HG03565 (cell line): Measurements from ENCODE around the gene CDC40.
"Not testable (repeated sequence)": the region's sequence is repeated elsewhere in the genome, so short reads cannot be mapped to it uniquely, and the experiment has no call there.

Source experiments
- ATAC-seq: cut with Tn5 transposase; IDR thresholded peaks from one replicate; pipeline ENCODE4 v1.9.1; 2021; ENCODE audit warnings: mild to moderate bottlenecking, moderate library complexity; ENCODE audit not compliant: unreplicated experiment

Gene CDC40

GRCh38 chr6:110198561-110198960 is 18.3 kb downstream of the CDC40 start:
- ATAC-seq, result no peak

- no peak for ATAC-seq
Observed at GRCh38 chr6:110201151-110201884, 21.1 kb downstream of the CDC40 start.

GRCh38 chr6:110207652-110208051 is 27.4 kb downstream of the CDC40 start:
- no peak for ATAC-seq

- ATAC-seq, result no peak
Observed at GRCh38 chr6:110211753-110212152, 31.5 kb downstream of the CDC40 start.

DNA sequence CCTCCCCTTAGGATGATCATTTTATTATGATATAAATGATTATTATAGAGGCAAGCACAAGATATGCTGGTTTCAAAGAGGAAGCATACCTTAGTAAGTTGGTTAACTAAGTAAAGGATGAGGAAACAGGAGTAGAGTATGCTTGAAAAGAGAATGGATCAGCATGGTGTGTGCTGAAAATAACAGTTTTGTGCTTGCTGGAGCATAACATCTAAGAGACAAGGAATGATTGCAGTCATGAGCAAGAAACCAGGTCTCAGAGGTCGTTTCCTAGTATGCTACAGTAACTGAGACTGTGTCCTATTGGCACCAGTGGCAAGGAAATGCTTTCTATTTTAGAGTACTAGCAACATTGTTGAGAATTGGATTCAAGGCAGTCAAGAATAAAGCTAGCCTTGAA is 34.1 kb downstream of the CDC40 start:
- ATAC-seq, result no peak

DNA sequence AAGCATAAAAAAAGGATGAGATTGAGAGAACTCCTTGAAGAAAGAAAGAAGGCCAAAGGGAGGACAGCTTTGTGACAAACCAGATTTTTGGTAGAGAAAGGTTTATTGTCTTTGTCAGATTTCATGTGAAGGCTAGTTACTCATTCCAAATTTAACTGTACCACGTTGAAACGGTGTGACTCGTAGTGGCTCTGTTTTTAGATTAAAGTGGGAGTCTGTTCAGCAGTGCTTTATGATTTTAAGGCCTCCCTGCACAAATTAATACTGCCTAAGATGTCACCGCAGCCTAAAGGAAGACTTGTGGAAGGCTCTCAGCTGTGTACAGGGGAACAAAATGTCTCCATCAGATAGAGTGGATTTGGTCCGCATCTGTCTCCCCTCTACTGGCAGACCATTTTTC is 35.9 kb downstream of the CDC40 start:
- no peak for ATAC-seq

DNA sequence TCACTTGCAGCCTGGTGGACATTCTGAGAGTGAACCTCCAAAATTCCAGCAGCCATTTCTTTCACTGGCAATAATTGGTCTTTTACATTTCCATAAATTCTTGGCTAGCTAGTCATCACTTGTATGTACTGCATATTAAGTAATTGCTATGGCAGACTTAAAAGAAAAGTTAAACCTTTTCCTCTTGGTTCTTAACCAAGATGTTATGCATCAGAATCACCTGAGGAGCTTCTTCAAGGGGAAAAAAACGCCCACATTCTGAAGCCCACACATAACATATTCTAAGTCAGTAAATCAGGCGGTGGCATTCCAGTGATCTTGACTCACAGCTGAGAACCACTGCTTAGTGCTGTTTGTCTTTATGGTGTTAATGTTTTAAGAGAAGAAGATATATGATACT is 37.0 kb downstream of the CDC40 start:
- no peak for ATAC-seq

DNA sequence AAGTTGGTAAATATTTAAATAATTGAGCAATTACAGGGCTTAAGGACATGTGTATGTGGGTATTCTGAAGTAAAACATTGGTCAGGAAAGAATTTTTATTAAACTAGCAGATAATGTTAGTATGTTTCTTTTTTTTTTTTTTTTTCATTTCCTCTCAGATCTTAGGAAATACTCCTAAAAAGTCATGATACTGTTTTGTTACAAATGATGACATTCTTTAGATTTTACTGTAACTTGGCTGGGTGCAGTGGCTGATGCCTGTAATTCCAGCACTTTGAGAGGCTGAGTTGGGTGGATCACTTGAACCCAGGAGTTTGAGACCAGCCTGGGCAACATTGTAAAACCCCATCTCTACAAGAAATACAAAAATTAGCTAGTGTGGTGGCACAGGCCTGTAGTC is 41.5 kb downstream of the CDC40 start:
- ATAC-seq, result no peak

GRCh38 chr6:110226261-110226660 is 46.0 kb downstream of the CDC40 start:
- ATAC-seq, result no peak

DNA sequence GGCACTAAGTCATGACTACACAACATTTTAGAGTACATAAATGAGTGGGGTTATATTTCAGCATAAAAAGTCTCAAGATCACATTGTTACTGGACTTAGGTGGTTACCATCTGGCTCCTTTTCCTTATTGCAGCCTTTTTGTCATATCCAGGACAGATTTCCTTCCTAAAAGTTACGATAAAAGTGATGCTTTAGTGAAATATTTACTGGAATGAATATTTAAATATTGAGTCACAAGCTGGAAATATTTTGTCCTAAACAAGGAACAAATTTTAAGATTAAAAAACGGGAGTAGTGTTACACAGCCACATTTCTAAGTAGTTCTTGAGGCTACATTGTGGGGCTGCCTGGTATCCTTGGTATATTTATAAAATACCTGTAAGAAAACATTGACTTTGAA is 52.2 kb downstream of the CDC40 start:
- ATAC-seq, result no peak

- ATAC-seq, result peak; percentile 84
Observed at GRCh38 chr6:110233770-110234374, 53.6 kb downstream of the CDC40 start.

- ATAC-seq, result not testable (repeated sequence)
Observed at GRCh38 chr6:110236007-110236406, 55.8 kb downstream of the CDC40 start.

DNA sequence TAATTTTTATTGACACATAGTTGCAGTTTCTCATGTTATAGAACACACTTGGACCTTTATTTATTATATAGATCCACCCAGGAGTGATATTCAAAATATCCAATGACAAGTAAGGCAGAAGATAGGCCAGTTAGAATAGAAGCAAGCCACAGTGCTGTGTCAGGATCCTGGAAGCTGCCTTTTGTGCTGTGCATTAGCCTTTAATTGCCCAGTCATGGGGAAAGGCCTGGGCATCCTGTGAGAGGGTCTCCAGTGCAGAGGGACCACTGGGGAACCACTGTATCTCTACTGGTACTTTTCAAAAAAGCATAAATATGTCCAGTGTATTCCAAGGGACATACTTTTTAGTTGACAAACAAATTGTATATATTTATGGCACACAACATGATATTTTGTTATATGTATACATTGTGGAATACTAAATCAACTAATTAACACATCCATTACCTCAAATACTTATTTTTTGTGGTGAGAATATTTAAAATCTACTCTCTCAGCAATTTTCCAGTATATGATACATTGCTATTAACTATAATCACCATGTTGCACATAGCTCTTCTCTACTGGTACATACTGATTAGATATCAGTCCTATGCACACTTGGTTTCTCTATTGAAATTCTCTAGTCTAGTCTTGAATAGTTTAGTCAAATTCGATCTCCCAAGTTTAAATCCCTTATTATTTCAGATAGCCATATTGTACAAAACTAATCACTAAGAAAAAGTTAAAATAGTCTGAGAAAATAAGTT is 59.5 kb downstream of the CDC40 start:
- ATAC-seq, result no peak

GRCh38 chr6:110244621-110245020 is 64.4 kb downstream of the CDC40 start:
- ATAC-seq, result not testable (repeated sequence)

DNA sequence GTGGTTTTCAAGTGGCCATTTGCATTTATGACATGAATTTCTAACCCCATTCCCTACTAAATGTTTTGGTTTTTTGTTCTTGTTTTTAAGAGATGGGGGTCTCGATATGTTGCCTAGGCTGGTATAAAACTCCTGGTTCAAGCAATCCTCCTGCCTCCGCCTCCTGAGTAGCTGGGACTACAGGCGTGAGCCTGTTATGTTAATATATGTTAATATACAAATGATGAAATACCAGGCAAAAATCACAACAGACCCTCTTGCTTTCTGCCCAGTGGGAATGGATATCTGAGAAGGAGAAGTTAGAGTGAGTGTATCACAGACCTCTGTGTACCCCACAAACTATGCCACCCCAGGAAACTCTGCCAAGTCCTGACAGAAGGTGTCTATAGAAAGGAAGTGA is 66.2 kb downstream of the CDC40 start:
- no peak for ATAC-seq

DNA sequence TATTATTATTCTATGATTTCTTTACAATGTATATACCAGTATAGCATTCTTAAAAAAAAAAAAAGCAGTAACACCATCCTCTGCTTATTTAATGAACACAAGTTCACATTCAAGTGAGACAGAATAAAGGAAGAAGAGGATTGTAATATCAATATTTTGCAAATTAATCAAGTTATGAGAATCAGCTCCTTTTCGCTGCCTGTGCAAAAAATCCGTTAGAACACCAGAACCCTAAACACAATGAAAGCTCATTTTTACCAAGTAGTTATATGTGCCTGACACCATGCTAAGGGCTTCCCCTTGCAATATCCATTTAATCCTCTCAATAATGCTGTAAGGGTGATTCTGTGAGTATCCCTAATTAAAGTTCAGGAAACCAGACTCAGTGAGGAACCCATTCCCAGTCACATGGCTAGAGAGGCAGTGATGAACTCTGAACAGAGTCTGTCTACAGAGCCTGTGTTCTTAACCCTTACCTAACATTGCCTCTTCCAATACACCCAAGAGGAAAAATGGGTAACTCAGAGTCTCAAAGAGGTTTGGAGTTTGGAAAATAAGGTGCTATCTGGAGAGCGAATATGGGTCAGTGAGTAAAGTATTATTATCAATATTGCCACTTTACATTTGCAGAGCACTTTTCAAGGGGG is 66.8 kb downstream of the CDC40 start:
- ATAC-seq, result no peak

DNA sequence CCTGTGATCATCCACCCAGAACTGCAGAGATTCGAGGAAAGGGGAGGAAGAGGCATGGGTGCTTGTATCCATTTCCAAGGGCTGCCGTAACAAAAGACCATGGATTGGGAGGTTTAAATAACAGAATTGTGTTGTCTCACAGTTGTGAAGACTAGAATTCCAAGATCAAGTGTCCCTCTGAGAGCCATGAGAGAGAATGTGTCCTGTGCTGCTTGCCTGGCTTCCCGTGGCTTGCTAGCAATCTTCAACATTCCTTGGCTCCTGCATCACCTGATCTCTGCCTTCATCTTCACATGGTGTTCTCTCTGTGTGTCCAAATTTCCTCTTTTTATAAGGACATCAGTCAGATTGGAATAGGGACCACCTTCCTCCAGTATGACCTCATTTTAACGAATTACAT is 69.8 kb downstream of the CDC40 start:
- no peak for ATAC-seq

GRCh38 chr6:110250838-110251237 is 70.6 kb downstream of the CDC40 start:
- ATAC-seq, result no peak

DNA sequence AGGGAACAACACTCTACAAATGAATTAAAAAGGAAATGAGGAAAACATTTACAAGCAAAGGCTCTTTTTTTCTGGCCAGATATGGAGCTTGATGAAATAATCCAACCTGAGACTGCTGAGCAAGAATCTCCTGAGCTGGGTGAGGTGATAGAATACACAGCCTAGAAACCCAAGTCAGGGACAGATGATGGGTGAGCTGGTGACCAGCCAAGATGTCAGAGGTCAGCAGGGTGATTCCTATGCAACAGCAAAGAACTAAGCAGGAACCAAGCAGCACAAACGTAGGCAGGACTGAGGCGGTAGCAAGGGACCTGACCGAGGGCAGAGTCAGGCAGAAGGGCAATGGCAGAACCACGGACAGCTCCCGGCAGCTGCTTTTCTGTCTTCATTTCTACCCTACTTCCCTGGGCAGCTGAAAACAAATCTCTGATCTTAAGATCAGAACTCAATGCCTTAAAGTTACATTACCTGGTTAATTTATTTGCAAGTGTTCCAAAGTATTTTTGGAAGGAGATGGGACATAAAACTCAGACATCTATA is 75.1 kb downstream of the CDC40 start:
- ATAC-seq, result no peak

DNA sequence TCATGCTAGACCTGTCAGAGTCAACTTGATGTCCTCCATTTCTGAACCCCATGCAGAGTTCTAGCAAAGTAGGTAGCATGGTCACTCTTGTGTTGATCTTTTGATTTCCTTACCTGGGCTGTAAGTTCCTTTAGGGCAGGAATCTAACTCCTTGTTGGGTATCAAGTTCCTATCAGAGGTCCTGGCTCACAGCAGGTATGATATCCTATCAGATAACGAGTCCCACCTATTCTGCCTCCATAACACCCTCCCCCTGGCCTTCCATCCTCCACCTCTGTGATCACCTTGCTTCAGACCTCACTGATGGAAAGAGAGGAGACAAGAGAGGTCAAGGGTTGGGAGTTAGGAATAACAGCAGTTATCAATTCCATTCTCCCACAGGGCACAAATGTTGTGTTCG is 76.1 kb downstream of the CDC40 start:
- ATAC-seq, result no peak

DNA sequence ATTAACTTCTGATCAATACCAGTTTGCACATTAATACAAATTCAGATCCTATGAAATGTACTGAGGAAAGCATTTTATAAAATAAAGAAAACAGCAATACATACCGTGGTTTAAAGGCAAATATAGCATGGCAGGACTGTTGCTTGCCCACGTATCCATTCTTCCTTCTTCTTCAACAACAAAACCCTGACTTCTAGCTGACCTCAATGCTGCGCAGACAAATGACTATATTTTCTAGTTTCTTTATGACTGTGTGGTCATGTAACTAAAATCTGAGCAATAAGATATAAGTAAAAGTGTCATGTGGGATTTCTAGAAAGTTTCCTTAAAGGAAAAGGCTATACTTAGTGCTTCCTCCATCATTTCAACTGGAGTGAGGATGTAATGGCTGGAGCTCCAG is 85.0 kb downstream of the CDC40 start:
- no peak for ATAC-seq
